HCT116 (cell line): ENCODE measurements around the gene GPANK1. TPM values are rescaled to one million over a fixed set of nuclear protein-coding genes. Genes with fewer than 3 reads are reported as not detected.

ENCODE experiments used
- ATAC-seq: fragments of 200-7000 bp; cut with Tn5 transposase; 2 replicates; pipeline ENCODE4 v1.9.1; 2020; ENCODE audit warnings: mild to moderate bottlenecking, moderate library complexity
- BruUV-seq: library from RNA; stranded (reverse); fragments of 400-500 nt; replicated peaks from 2 replicates; lab custom pipeline; 2021; lab: Mats Ljungman, UMichigan
- CTCF ChIA-PET: fragments of 300-600 bp; sonication (Branson Sonifier 250); formaldehyde crosslinking; loops from one replicate; lab custom pipeline; 2021; ENCODE audit warnings: antibody characterized with exemption; lab: Charles Lee
- POLR2A ChIA-PET: fragments of 300-600, 350-600 bp; sonication (Branson Sonifier 250); formaldehyde crosslinking; loops from one replicate; lab custom pipeline; 2021; ENCODE audit warnings: antibody characterized with exemption; lab: Charles Lee
- RAD21 ChIA-PET, 2 experiments: fragments of 300-600 bp; sonication (Branson Sonifier 250); formaldehyde crosslinking; loops; one replicate each; lab custom pipeline; 2023; ENCODE audit warnings: low total read pairs in 2 of 2; ENCODE audit not compliant: uncharacterized antibody in 2 of 2, unreplicated experiment in 2 of 2, low non-redundant PET in 1 of 2; lab: Charles Lee
- DNase-seq: peaks from one replicate; pipeline ENCODE4 v3.0.0-alpha.2; 2010; ENCODE audit warnings: low read depth, low spot score
- H2AFZ ChIP-seq: fragments of 200-600 bp; shearing (Covaris generic), sonication (generic); 2 replicates; pipeline ENCODE4 v1.6.1; 2017; ENCODE audit warnings: low read depth, mixed run types, mixed read lengths, antibody characterized with exemption, low read length; ENCODE audit not compliant: poor library complexity, severe bottlenecking
- H3K27ac ChIP-seq: 2 replicates; pipeline ENCODE4 v1.5.1; 2012; ENCODE audit warnings: low read depth, low read length
- H3K27me3 ChIP-seq: fragments of 200-600 bp; sonication (generic); 2 replicates; pipeline ENCODE4 v1.6.1; 2016; ENCODE audit warnings: mixed run types, low read length, mixed read lengths; ENCODE audit not compliant: insufficient read depth
- H3K36me3 ChIP-seq, 2 experiments: fragments of 200-500 bp in 1 of 2; fragments of 200-600 bp in 1 of 2; sonication (Bioruptor generic) in 1 of 2; sonication (generic) in 1 of 2; 2 replicates each; pipeline versions ENCODE4 v1.5.1 to v1.6.1; 2014 to 2016; ENCODE audit warnings: low read length in 2 of 2, inconsistent platforms in 1 of 2, mixed read lengths in 1 of 2, mixed run types in 1 of 2; ENCODE audit not compliant: insufficient read depth in 2 of 2, control insufficient read depth in 1 of 2
- H3K4me1 ChIP-seq, 2 experiments: fragments of 200-600 bp in 1 of 2; sonication (generic) in 1 of 2; 2 replicates each; pipeline versions ENCODE4 v1.5.1 to v1.6.1; 2012 to 2017; ENCODE audit warnings: low read length in 2 of 2, inconsistent platforms in 1 of 2, mild to moderate bottlenecking in 1 of 2, mixed read lengths in 1 of 2, mixed run types in 1 of 2, moderate library complexity in 1 of 2; ENCODE audit not compliant: insufficient read depth in 2 of 2, control insufficient read depth in 1 of 2
- H3K4me2 ChIP-seq: fragments of 200-600 bp; sonication (generic); 2 replicates; pipeline ENCODE4 v1.6.1; 2017; ENCODE audit warnings: mixed run types, low read length, mixed read lengths
- H3K4me3 ChIP-seq, 2 experiments: fragments of 200-600 bp in 1 of 2; sonication (generic) in 1 of 2; replicated peaks in 1 of 2; 2 replicates each; pipeline ENCODE4 v1.5.1; 2011 to 2016; ENCODE audit warnings: low read length in 2 of 2, control low read depth in 1 of 2, low read depth in 1 of 2, mild to moderate bottlenecking in 1 of 2, mixed read lengths in 1 of 2, mixed run types in 1 of 2
- H3K79me2 ChIP-seq: fragments of 200-600 bp; sonication (generic); 2 replicates; pipeline ENCODE4 v1.6.1; 2017; ENCODE audit warnings: mild to moderate bottlenecking, mixed run types, low read length, moderate library complexity, mixed read lengths; ENCODE audit not compliant: insufficient read depth
- H3K9ac ChIP-seq: fragments of 200-600 bp; sonication (generic); 2 replicates; pipeline ENCODE4 v1.6.1; 2016; ENCODE audit warnings: low read length, mixed read lengths
- H3K9me2 ChIP-seq: fragments of 200-600 bp; sonication (generic), shearing (Covaris generic); 2 replicates; pipeline ENCODE4 v1.6.1; 2017; ENCODE audit warnings: mixed run types, mild to moderate bottlenecking, moderate library complexity; ENCODE audit not compliant: insufficient read depth
- H3K9me3 ChIP-seq, 2 experiments: fragments of 200-500 bp in 1 of 2; fragments of 200-600 bp in 1 of 2; sonication (Bioruptor generic) in 1 of 2; sonication (generic) in 1 of 2; 2 replicates each; pipeline ENCODE4 v1.6.1; 2014 to 2017; ENCODE audit warnings: low read length in 2 of 2, mixed read lengths in 2 of 2, inconsistent platforms in 1 of 2, low read depth in 1 of 2, mild to moderate bottlenecking in 1 of 2, mixed run types in 1 of 2, moderate library complexity in 1 of 2; ENCODE audit not compliant: control insufficient read depth in 1 of 2, insufficient read depth in 1 of 2
- H4K20me1 ChIP-seq: fragments of 200-600 bp; sonication (generic), shearing (Covaris generic); 2 replicates; pipeline ENCODE4 v1.6.1; 2017; ENCODE audit warnings: mixed run types, mild to moderate bottlenecking, moderate library complexity; ENCODE audit not compliant: insufficient read depth
- CEBPB ChIP-seq: IDR thresholded peaks from 2 replicates; pipeline ENCODE4 v1.6.1; 2012; ENCODE audit warnings: low read depth
- CTCF ChIP-seq, 3 experiments: fragments of 200-600 bp in 1 of 3; sonication (generic) in 1 of 3; IDR thresholded peaks in 2 of 3; conservative IDR thresholded peaks in 1 of 3; 2 replicates each; pipeline ENCODE4 v1.5.1; 2012 to 2017; ENCODE audit warnings: low read depth in 2 of 3, low read length in 2 of 3, antibody characterized with exemption in 1 of 3, borderline replicate concordance in 1 of 3, control low read depth in 1 of 3, mild to moderate bottlenecking in 1 of 3, mixed read lengths in 1 of 3, mixed run types in 1 of 3, moderate library complexity in 1 of 3; ENCODE audit not compliant: insufficient read depth in 1 of 3
- EGR1 ChIP-seq: IDR thresholded peaks from 2 replicates; pipeline ENCODE4 v1.6.1; 2012; ENCODE audit warnings: low read depth
- ELF1 ChIP-seq: IDR thresholded peaks from 2 replicates; pipeline ENCODE4 v1.6.1; 2012; ENCODE audit warnings: low read depth, borderline replicate concordance
- EZH2 ChIP-seq: fragments of 200-600 bp; sonication (generic); IDR thresholded peaks from 2 replicates; pipeline ENCODE4 v1.6.1; 2017; ENCODE audit warnings: antibody characterized with exemption, mixed run types
- EZH2phosphoT487 ChIP-seq: fragments of 200-600 bp; IDR thresholded peaks from 2 replicates; pipeline ENCODE4 v1.6.1; 2018; ENCODE audit warnings: antibody characterized with exemption, borderline replicate concordance
- FOSL1 ChIP-seq: IDR thresholded peaks from 2 replicates; pipeline ENCODE4 v1.6.1; 2012; ENCODE audit warnings: low read depth
- JUND ChIP-seq: IDR thresholded peaks from 2 replicates; pipeline ENCODE4 v1.6.1; 2012
- POLR2A ChIP-seq: IDR thresholded peaks from 2 replicates; pipeline ENCODE4 v1.7.0; 2011; ENCODE audit warnings: borderline replicate concordance; ENCODE audit not compliant: insufficient read depth, insufficient read length; ENCODE audit errors: extremely low read depth
- POLR2AphosphoS5 ChIP-seq: IDR thresholded peaks from 2 replicates; pipeline ENCODE4 v1.6.1; 2011; ENCODE audit warnings: mild to moderate bottlenecking, low read depth, low read length, moderate library complexity
- SIN3A ChIP-seq: IDR thresholded peaks from 2 replicates; pipeline ENCODE4 v1.6.1; 2012; ENCODE audit warnings: low read depth
- SRF ChIP-seq: IDR thresholded peaks from 2 replicates; pipeline ENCODE4 v1.6.1; 2012; ENCODE audit warnings: low read depth
- TCF7L2 ChIP-seq: IDR thresholded peaks from 2 replicates; pipeline ENCODE4 v1.7.0; 2011; ENCODE audit warnings: borderline replicate concordance, inconsistent platforms; ENCODE audit not compliant: insufficient read depth, insufficient read length; ENCODE audit errors: extremely low read depth
- YY1 ChIP-seq: IDR thresholded peaks from 2 replicates; pipeline ENCODE4 v1.6.1; 2011; ENCODE audit warnings: low read length, low read depth, moderate library complexity, mild to moderate bottlenecking; ENCODE audit not compliant: insufficient replicate concordance; ENCODE audit errors: extremely low read depth
- ZFX ChIP-seq: fragments of 450-650 bp; IDR thresholded peaks from 2 replicates; pipeline ENCODE4 v1.6.1; 2017
- intact Hi-C: fragments of 100-400 bp; cut with micrococcal nuclease; formaldehyde crosslinking; loops from 2 replicates; pipeline ENCODE4 v1.10.0; 2022
- total RNA-seq: library from RNA; stranded (reverse); gene quantifications from one replicate; pipeline ENCODE4 v1.2.1, GENCODE V29; 2021; ENCODE audit not compliant: unreplicated experiment
- TF ChIP-seq, protein P1 (sequence below): IDR thresholded peaks from 2 replicates; pipeline ENCODE4 v1.6.1; 2012

Gene GPANK1
- total RNA-seq, 1 experiment from 2014 or later, result 14.8 TPM

DNA sequence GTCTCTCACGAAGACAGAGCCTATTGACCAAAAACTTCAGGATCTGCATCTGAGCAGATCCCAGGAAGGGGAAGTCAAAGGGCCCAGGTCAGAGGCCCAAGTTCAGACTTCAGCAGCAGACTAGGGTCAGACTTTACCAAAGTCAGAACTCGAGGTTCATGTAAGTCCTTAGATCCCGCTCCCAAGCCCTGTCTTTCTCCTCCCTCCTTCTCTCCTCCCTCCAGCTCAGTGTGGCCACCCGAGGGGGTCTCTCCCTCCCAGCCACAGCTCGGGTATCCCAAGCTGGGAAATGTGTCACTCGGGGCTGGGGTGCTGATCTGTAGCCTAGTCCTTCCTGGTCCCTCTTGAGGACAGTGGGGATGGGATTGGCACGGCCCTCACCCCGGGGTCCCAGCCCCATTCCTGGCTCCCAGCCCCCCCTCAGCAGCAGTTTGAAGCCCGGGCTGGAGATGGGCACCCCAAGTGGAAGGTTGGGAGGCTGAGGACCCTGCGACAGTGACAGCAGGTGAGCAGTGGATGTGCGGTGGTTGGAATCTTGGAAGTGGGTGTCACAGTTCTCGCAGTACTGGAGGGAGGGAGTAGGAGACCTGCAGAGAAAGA lies 2.6 kb downstream of the GPANK1 start:
- no peaks in the 10 kb centered on the region for H3K27me3 ChIP-seq
- peak overlapping the region; percentile 24; the same call in 1 of the 2 replicates for H3K9ac ChIP-seq
- H3K9me2 ChIP-seq, result no peaks in the 10 kb centered on the region
- ChIA-PET RAD21 (no interaction called here), POLR2A (interaction anchor here (1.9 to 3.9 kb wide), 3 partner anchors 10 to 78 kb away, joined by 8 to 32 read pairs (median 15); partner anchors contain the start of genes BAG6 and MSH5), CTCF (no interaction called here)
- DNase-seq (no peak), ATAC-seq (no peak)
- no peak for TF ChIP-seq EZH2phosphoT487
- TF ChIP-seq EZH2, result no peak
- no peak for TF ChIP-seq ZFX
- TF ChIP-seq CEBPB, result no peak
- peak overlapping the region; percentile 4; the same call in 1 of the 2 replicates for H3K27ac ChIP-seq
- H3K36me3 ChIP-seq, result peaks cover 5 to 17% of the 10 kb centered on the region in 2 experiments; a peak in 3 of 4 replicates
- H3K4me3 ChIP-seq, result no peak overlapping the region
- peaks cover 52% of the 10 kb centered on the region for H3K79me2 ChIP-seq
- intact Hi-C loops, result loop anchor here (5.0 kb wide), 1 partner anchor 260 kb away; the partner anchor contains the start of gene MICA
- H4K20me1 ChIP-seq, result no peaks in the 10 kb centered on the region
- no peak overlapping the region for H2AFZ ChIP-seq
- no peaks in the 10 kb centered on the region for H3K9me3 ChIP-seq
- BruUV-seq, result no TSS peak
- no peak overlapping the region for H3K4me2 ChIP-seq
- H3K4me1 ChIP-seq, result peaks cover 18 to 50% of the 10 kb centered on the region in 2 experiments; a peak in 3 of 4 replicates

DNA sequence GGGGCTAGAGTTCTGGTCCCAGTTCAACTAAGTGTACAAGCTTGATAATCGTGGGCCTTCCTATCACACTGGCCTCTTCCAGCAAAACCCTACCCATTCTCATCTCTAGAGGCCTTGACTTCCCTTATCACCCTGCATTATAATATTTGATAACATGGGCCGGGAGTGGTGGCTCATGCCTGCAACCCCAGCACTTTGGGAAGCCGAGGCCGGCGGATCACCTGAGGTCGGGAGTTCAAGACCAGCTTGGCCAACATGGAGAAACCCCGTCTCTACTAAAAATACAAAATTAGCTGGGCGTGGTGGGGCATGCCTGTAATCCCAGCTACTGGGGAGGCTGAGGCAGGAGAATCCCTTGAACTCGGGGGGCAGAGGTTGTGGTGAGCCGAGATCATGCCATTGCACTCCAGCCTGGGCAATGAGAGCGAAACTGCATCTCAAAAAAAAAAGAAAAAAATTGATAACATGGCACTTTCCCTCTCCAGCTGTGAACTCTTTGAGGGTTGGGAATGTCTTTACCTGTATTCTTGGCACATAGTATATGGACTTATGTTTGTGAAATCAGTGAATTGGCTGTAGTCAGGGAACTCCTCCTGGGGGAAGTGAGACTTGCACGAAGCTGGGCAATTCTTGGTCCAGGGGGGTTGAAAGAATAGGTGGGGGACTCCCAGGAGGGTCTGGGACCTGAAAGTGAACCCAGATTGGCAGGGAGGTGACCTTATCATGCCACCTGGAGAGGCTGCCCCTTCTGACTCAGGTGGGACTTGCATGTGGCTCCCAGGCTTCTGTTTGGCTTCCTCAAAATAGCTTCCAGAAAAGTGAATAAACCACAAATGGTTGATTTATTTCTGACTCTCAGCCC lies 3.3 kb downstream of the GPANK1 start:
- H3K9ac ChIP-seq, result peak overlapping the region; percentile 88
- BruUV-seq, result TSS peak; percentile 72
- TF ChIP-seq SIN3A, result no peak
- TF ChIP-seq EZH2, result no peak
- no peak for TF ChIP-seq SRF
- TF ChIP-seq ELF1, result no peak
- no peak for TF ChIP-seq CEBPB
- TF ChIP-seq, protein P1, sequence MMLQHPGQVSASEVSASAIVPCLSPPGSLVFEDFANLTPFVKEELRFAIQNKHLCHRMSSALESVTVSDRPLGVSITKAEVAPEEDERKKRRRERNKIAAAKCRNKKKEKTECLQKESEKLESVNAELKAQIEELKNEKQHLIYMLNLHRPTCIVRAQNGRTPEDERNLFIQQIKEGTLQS, result no peak
- TF ChIP-seq ZFX, result no peak
- no peak for TF ChIP-seq CTCF (IDR thresholded peaks at IDR 0.05 in 2 of 3, conservative IDR thresholded peaks at IDR 0.05 in 1 of 3; ENCODE audit: borderline replicate concordance in 1 of 3, insufficient read depth in 1 of 3, low read depth in 2 of 3, low read length in 2 of 3)
- TF ChIP-seq YY1, result no peak
- no peak for TF ChIP-seq POLR2A
- no peak for TF ChIP-seq JUND
- TF ChIP-seq FOSL1, result no peak
- no peak for TF ChIP-seq EZH2phosphoT487
- no peak for TF ChIP-seq EGR1
- no peak for TF ChIP-seq TCF7L2
- TF ChIP-seq POLR2AphosphoS5, result no peak

More for the DNA sequence above, 3.3 kb downstream of the GPANK1 start:
- peak overlapping the region; percentile 69 for H3K27ac ChIP-seq
- H3K4me2 ChIP-seq, result peak overlapping the region; percentile 94
- no peak for DNase-seq
- H4K20me1 ChIP-seq, result no peaks in the 10 kb centered on the region
- intact Hi-C loops, result loop anchor here (5.0 kb wide), 1 partner anchor 259 kb away; the partner anchor contains the start of gene MICA
- H3K4me3 ChIP-seq, result peak overlapping the region; percentile 79 to 87
- no peak for ATAC-seq
- no peak overlapping the region for H2AFZ ChIP-seq
- ChIA-PET CTCF (interaction anchor here (1.2 kb wide), 1 partner anchor 115 kb away, joined by 5 read pairs; no protein-coding TSS in a partner anchor), RAD21 (no interaction called here), POLR2A (interaction anchor here (0.6 to 2.0 kb wide), 7 partner anchors 8 to 166 kb away, joined by 3 to 15 read pairs (median 3); partner anchors contain the start of genes BAG6, HSPA1B, LY6G5B and MSH5)
- H3K36me3 ChIP-seq, result peaks cover 5 to 17% of the 10 kb centered on the region in 2 experiments; a peak in 3 of 4 replicates
- H3K27me3 ChIP-seq, result no peaks in the 10 kb centered on the region
- H3K4me1 ChIP-seq, result peaks cover 18 to 45% of the 10 kb centered on the region in 2 experiments; a peak in 3 of 4 replicates
- no peaks in the 10 kb centered on the region for H3K9me3 ChIP-seq
- no peaks in the 10 kb centered on the region for H3K9me2 ChIP-seq
- peaks cover 45% of the 10 kb centered on the region for H3K79me2 ChIP-seq
